Measurements from ENCODE around the gene SMARCA2.

The SMARCA2 gene

DNA sequence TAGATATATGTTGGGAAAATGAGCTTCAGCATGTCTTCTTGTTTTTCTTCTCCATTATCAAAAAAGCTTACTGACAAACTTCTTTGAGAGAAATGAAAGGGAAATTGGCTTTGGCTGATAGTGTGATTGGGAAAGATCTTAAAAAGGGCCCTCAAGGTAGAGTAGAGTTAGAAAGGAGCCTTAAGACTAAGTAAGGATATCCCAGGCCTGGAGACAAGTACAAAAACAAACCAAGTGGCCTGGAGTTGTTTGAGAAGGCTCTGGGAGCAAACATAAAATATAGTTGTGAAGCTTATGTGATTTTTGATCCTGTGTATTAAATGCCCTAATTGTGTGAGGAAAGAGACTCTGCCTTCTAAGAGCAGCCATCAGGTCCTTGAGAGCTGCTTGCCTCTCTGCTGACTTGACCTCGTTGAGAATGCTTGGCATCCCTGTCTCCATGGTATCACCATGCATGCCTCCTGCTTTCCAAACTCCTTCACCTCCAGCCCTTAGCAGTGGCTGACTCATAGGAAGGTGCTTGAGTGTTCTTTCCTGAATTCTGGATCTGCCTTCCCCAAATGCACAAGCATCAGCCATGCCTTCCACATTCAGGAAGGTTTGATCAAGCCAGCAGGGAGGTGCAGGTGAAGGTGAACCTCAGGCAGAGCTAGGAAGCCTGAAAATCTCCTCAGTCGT, 78.9 kb downstream of the SMARCA2 start:
- peak; percentile 72 for DNase-seq (ENCODE audit: low spot score)

DNA sequence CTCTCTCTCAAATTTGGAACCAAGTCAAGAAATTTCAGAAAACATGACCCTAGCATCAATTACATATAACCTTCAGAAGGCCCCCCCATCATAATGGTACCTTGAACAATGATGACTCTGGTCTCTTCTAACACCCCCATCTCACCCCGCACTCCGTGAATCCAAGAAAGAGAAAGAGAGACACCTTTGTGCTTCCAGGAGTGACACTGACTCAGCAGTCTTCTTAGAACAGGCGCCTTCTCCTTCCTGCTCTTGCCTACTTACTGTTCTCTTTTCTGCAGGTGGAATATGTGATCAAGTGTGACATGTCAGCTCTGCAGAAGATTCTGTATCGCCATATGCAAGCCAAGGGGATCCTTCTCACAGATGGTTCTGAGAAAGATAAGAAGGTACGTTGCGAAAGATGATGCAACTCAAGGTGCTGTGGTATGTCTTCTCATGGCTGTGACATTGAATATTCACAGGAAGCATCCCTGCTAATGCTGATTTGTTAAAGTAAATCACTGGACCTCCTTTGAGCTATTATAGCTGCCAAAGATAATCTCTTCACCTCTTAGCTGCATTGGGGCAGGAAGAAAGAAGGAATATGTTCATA, 81.3 kb downstream of the SMARCA2 start:
- no peak for DNase-seq (ENCODE audit: low spot score)

DNA sequence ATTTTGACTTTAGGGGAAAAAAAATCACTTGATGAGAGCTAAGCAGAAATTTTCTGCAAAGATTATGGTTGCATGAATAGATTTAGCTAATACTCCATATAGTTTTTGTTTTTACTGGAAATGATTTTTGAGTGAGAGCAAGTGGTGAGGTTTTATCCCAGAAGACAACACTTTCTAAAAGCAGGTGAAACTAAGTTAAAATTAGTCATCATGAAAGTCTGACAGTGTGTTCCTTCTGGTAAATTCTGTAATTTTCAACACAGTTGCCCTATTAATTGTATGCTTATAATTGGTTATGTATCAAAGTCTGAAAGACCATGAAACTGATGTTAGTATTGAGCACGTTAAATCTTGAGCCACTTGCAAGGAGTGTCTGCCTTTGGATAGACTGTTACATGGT, 91.5 kb downstream of the SMARCA2 start:
- DNase-seq (ENCODE audit: low spot score): no peak

DNA sequence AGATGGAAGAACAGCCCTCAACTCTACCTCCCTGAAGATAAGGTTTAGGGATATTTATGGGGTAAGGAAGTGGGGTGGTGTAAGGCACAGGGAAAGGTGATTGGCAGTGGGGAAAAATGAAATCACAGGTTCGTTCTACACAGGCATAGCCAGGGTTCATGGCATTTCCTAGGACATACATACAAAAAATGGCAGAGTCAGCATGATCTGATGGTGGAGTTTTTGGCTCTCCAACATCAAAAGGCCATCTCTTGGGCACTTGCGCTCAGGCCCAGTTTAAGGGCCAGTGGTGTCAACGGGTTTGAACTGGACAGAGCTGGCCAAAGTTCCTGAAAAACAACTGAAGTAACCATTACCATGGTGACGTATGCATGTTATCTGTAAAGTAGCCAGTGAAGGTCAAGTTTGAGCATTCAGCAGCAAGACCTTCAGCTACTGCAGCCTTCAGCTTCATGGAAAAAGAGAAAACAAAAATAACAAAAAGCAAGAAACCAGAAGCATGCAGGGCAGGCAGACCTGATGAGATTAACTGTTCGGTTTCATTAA, 92.8 kb downstream of the SMARCA2 start:
- no peak for DNase-seq (ENCODE audit: low spot score)

DNA sequence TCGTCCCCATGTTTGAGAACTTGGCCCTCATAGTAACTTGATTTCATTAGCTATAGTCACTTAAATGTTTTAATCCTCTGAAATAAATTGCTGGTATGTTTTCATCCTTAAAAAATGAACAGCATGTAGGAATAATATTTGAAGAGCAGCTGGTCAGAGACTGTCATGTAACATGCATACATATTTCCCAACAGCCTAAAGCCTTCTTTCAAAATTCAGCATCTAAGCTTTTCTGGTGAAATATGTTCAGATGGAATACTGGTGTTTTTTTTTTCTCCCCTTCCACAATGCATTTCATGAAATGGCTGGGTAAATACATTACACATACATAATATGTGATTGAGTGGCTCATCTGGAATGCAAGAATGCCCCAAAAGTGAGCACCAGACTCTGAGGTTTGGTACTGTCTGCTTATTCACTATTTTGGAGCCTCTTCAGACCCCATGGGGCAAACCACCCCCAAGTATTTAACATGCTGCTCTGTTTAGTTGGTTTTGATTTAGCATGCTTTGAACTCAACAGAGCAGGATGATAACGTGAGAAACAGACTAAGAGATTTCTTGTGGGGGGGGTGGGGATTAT, 94.0 kb downstream of the SMARCA2 start:
- peak; percentile 56 for DNase-seq (ENCODE audit: low spot score)

DNA sequence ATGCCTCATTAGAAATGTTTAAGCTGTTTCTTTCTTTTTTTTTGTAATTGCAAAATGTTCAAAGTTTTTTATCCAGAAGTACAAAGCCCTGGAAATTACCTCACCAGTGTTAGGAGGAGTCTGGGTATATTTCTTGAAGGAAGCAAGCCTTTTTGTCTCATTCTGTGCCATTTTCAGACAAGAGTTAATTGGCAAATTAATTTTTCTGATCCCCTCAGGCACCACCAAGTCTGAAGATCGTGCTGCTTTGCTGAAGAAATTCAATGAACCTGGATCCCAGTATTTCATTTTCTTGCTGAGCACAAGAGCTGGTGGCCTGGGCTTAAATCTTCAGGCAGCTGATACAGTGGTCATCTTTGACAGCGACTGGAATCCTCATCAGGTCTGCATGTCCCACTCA, 94.9 kb downstream of the SMARCA2 start:
- DNase-seq (ENCODE audit: low spot score): no peak

DNA sequence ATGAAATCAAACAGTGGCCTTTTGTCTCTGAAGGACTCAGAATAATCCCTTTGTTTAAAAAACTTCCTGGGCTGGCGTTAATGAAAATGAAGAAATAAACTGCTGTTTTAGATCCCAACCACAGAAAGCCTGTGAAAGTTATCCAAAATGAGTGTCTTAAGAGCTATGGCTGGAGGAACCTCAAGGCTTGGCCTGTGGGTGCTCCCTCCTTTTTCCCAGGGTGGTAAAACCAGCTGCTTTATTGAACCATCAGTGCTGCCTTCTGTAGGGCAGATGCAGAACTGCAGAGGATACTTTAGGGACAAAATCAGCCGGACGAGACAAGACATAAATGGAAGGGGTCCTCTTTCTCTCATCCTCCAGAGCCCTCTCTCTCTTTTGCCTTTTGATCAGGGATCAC, 100.9 kb downstream of the SMARCA2 start:
- DNase-seq (ENCODE audit: low spot score): peak; percentile 6

DNA sequence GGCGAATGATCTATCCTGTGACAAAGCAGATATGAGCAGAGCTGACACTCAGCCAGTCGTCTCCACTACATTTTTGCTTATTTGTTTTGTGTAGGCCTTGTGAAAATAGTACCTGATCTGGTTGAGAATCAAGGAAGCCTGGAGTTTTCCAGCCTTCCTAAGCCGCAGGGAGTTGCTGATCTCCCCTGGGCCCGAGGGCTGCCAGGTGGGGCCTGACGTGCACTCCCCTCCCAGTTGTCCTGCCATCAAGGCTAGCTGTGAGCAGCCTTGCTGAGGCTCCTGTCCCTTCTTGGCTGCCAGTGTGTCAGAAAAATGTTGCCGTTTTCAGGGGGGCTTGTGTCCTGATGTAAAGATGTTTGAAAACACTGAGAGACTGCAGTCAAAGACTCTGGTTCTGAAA, 102.4 kb downstream of the SMARCA2 start:
- DNase-seq (ENCODE audit: low spot score): no peak

DNA sequence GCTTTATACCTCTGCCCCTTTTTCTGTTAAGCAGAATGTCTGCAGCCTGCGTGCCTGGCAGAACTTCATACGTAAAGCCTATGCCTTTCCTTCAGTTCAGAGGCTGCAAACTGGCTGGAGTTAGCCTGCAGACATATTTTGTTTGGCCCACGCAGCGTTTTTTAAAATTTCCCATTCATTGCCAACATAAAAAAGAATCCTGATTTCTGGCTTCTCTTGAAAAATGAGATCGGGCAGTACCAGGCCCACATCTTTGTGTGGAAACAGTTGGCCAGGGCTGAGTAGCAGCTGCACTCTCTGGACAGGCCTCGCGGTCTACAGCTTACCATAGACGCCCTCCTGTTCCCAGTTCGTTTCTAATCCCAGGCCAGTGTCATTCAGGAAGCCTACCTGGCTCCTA, 104.4 kb downstream of the SMARCA2 start:
- no peak for DNase-seq (ENCODE audit: low spot score)

DNA sequence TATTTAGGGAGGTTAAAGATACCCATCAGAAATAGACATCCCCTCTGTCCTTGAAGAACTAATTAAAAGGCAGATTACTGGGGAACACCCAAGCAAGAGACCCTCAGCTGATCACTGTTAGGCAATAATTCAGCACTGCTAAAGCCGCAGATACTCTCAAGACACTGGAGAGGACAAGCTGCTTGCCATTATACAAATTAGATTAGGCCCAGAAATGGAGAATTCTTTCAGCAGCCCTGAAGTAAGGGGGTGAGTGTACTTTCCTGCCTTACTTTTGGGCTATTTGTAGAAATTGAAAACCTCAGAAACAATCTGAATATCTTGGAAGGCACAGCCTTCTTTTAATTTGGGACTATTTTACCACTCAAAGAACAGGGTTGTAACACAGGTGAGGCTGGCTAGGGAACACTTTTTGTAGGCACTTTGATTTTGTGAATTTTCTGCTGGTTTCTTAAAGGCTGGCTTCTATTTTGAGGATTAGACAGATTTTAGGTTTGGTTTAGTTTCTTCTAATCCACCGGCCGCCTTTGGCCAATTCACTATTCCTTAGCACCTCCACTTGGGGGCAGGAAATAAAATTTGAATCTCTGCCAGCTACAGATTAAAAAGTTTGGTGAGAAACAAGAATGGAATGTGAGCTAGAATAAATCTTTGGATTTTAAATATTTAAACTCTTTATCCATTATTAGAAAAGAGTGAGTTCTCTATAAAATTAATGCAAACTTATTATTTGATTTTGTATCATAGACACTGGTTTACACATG, 106.0 kb downstream of the SMARCA2 start:
- DNase-seq (ENCODE audit: low spot score): peak; percentile 41

DNA sequence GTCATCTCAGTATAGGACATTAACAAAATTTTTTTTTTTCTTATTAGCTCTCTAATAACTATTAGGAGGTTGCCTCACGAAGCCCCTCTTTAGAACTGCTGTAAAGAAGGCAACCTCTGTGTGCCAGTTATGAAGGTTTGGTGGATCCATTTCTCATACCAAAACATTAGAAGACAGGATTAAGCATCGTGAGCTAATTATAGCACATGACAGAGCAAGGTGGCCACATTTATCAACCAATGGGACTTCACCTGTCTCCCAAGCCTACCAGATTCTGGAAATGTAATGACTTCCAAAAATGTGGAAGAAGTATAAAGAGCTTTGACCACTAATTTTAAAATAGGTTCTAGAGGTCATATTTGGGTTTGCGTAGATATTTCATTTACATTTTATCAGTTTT, 107.2 kb downstream of the SMARCA2 start:
- no peak for DNase-seq (ENCODE audit: low spot score)

DNA sequence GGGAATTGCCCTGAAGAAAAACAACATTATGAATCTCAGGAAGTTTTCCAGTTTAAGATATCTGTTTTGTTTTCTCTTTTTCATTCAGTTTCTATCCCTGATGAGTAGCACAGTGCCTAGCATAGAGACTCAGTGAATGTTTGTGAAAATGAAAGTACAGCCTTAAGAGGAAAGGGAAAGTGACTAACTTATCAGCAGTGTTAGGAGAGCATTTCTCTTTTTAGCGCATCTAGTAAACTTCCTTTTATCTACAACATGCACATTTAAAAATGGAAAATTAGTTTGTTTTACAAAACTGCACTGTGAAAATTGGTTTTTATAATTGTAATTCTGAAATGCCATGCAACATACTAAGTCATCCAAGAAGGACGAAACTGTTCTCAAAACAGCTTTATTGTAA, 110.8 kb downstream of the SMARCA2 start:
- DNase-seq (ENCODE audit: low spot score): no peak

DNA sequence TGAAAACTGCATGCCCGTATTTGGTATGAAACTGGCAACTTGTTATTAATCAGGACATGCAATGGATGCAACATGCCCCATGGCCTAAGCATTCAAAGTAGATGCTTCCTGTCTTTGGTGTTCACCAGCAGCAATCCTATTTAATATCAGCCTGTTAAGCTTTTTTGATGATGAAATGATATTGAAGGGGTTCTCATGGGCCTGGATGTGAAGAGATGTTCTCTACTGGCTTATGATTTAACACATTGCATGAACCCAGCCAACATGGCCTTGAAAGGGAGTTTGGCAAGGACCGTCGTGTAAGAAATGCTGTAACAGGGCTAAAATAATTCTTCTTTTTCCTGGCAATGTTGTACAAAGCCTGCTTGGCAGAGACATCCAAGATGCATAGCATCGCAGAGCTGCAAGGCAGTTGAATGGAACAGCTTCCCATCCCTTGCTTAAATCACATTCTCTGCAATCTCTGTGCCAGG, 111.2 kb downstream of the SMARCA2 start:
- no peak for DNase-seq (ENCODE audit: low spot score)

DNA sequence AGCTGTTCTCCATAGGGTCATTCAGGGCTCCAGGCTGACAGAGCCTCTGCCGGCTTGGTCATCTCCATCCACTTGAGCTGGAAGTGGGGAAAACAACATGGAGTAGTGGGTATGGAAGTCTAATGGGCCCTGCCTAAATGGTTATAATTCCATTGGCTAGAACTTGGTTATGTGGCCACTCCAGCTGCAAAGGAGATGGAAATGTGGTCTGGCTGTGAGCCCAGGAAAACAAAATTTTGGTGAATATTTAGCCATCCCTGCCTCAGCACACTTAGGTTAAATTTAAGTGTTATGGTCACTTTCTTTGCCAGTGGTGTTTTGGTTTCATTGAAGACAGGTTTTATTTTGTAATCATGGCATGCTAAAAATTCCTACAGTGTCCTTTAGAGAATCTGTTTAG, 112.3 kb downstream of the SMARCA2 start:
- DNase-seq (ENCODE audit: low spot score): peak; percentile 61

DNA sequence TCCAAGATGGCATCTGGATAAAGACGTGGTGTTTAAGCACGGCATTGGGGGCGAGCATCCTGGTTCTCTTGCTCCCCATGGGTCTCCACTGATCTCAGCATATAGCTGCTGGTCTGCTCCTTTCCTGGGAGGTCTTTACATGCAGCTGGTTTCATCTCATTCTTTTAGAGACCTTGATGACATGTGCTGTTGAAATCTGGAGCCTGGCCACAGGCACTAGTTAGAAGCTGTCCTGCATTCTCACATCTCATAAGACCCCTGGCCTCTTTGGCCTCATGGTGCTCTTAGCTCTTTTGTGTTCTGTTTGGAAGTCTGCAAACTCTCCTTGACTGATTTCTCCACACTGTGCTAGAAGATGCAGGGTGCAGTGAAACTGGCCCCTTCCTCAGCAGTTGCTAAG, 113.0 kb downstream of the SMARCA2 start:
- no peak for DNase-seq (ENCODE audit: low spot score)

DNA sequence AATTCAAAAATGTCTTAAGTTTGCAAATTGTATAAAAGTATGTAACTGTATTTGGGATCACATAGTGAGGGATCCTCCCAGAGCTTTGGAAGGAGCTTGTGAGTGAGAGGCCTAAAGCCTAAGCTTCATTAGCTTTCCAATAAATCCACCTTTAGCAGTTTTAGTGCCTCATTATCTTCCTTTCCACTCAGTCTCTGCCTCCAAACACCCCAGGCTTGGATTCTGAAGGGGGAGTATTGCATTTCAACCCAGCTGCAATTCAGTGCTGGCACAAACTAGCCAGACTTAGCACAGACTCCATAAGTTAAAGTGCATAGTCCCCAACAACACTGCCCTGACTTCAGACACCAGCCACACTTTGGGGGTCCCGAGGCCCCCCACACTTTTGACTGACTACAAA, 113.5 kb downstream of the SMARCA2 start:
- no peak for DNase-seq (ENCODE audit: low spot score)

DNA sequence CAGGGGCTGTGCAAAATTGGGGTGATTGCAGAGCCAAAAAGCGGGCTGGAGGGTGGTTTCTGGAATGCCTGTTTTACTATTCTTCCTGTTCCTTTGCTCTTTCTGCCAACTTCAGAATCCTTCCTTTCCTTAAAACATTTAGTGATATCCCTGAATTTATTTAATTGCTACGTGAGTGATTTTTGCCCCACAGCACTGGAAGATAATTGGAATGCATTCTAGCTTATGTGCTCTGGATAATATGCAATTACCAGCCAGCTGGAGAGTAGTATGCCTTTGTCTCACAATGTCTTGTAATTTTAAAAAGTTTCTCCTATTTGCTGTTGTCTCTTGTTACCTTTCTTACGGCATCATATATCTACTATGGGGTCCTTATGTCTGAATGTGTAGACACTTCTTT, 115.8 kb downstream of the SMARCA2 start:
- no peak for DNase-seq (ENCODE audit: low spot score)

DNA sequence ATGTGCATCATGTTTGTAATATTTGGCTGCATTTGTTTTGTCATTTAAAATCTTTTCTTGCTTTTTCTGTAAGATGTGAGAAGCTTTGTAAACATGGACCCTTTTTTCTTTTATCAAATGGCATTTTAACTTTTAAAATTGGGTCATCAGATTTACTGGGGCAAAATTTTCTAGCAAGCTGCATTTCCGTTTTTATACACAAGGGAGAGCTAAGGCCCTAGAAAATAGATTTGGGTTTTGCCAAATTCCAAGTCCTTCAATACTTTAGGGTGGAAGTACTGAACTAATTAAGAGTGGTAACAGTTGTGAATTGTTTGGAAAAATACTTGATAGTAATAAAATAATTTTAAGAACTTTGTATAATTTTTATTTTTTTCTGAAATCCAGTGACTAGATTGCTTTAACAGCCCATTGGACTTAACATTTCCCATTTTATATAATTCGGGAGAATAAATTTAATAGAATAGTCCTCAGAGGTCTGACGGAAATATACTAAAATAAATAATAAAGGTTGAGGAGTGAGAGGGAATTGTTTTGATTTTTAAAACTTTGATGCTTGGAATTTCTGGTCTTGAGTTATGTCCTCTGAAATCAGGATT, 117.4 kb downstream of the SMARCA2 start:
- peak; percentile 31 for DNase-seq (ENCODE audit: low spot score)

DNA sequence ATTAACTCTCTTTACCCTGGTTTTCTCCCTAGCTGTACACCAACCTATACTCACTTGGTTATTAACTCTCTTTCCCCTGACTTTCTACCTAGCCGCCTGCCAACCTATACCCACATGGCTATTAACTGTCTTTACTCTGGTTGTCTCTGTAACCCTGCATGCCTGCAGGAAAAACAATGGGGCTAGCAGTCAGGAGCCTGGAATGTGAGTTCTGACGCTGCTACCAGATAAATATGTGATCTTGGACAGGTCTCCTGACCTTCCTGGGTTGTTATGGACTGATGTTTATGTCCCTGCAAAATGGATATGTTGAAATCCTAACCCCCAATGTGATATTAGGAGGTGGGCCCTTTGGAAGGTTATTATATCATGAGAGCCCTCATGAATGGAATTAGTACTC, 119.2 kb downstream of the SMARCA2 start:
- DNase-seq (ENCODE audit: low spot score): peak; percentile 45

DNA sequence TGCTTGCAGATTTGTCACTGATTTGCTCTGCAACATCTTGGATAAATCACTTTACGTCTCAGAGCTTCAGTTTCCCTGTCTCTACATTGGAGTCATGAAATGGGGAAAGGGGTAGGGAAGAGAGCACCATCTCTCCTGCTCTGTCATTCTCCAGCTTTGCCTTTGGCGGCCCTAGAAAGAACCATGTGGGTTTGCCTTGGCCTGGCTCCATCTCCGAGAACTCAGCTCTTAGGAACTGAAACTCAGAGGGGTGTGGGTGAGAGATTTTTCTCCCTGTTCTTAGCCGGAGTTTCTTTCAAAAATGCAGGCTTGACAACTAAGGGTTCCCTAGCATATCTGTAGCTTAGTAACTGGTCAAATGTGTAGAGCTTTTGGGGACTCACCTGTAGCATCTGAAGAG, 123.5 kb downstream of the SMARCA2 start:
- DNase-seq (ENCODE audit: low spot score): no peak

DNA sequence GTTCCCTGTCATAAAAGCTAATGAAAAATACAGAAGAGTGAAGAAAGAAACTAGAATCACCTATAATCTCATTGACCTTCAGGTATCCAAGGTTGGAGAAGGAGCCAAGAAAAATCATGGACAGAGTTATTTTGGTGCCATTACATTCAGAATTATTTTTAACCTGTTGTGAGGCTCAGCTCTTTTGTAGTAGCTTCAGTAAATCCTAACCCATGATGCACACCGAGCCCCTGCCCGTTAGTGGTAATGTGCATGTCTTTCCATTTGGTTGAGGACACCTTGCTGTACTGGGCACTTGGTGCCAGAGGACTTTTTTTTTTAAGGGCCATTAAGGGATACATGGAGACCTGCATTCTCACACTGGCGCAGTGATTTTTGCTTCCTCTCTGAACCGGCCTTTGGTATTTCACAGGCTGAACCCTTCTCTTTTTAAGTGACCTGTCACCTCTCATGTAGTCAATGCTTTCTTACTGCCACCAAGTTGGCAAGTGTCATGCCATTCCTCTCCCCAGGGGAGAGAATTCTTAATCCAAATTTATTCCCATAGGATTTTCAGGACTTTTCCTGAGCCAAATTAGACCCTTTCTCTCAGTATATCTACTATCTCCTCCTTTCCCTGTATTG, 125.6 kb downstream of the SMARCA2 start:
- DNase-seq (ENCODE audit: low spot score): no peak

DNA sequence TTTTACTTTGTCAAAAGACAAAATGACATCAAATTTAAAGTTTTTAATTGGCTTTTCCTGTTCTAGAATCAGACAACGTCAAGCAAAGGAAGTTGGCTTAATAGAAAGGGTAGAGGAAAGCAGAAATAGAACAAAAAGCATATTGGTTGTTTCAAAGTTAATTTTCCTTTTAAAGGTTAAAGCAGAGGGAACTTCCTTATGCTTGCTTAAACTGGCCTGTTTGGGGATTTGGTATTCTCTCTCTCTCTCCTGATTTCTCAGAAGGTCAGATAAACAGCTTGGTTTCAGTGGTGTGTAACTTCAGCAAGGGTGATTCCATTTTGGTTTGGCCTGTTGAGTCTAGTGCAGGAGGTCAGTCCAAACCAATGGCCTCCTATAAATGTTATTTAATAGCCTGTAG, 127.1 kb downstream of the SMARCA2 start:
- DNase-seq (ENCODE audit: low spot score): no peak

Measured in kidney tubule cell (primary cell).